H9 (cell line): ENCODE measurements around the gene RHBDD1. TPM values are rescaled to one million over a fixed set of nuclear protein-coding genes. Genes with fewer than 3 reads are reported as not detected.

ENCODE experiments used
- DNase-seq: peaks from one replicate; pipeline ENCODE4 v3.0.0-alpha.2; 2017
- H2AFZ ChIP-seq: one replicate; pipeline ENCODE4 v1.6.1; 2013; ENCODE audit warnings: mild to moderate bottlenecking, low read length, control low read depth, moderate library complexity
- H2AK5ac ChIP-seq: 2 replicates; pipeline ENCODE4 v1.6.1; 2013; ENCODE audit warnings: low read length, control low read depth, mixed read lengths; ENCODE audit not compliant: insufficient read length
- H2BK120ac ChIP-seq: one replicate; pipeline ENCODE4 v1.6.1; 2013; ENCODE audit warnings: low read depth, mild to moderate bottlenecking, low read length, control low read depth, inconsistent platforms; ENCODE audit not compliant: poor library complexity, severe bottlenecking
- H2BK12ac ChIP-seq: 2 replicates; pipeline ENCODE4 v1.6.1; 2013; ENCODE audit warnings: low read length, control low read depth, mixed read lengths, low read depth; ENCODE audit not compliant: insufficient read length
- H2BK15ac ChIP-seq: 2 replicates; pipeline ENCODE4 v1.6.1; 2013; ENCODE audit warnings: low read depth, low read length, control low read depth
- H2BK20ac ChIP-seq: one replicate; pipeline ENCODE4 v1.6.1; 2013; ENCODE audit warnings: low read depth, mild to moderate bottlenecking, low read length, control low read depth, inconsistent platforms; ENCODE audit not compliant: poor library complexity, severe bottlenecking
- H2BK5ac ChIP-seq: 2 replicates; pipeline ENCODE4 v1.6.1; 2013; ENCODE audit warnings: low read length, control low read depth, mixed read lengths; ENCODE audit not compliant: insufficient read length
- H3K14ac ChIP-seq: 2 replicates; pipeline ENCODE4 v1.6.1; 2013; ENCODE audit warnings: low read length, control low read depth; ENCODE audit not compliant: insufficient read depth
- H3K18ac ChIP-seq: 2 replicates; pipeline ENCODE4 v1.6.1; 2013; ENCODE audit warnings: low read depth, mild to moderate bottlenecking, mixed read lengths, low read length, control low read depth; ENCODE audit not compliant: insufficient read length
- H3K23ac ChIP-seq: 2 replicates; pipeline ENCODE4 v1.6.1; 2013; ENCODE audit warnings: low read length, control low read depth, mixed read lengths, low read depth; ENCODE audit not compliant: insufficient read length
- H3K23me2 ChIP-seq: 2 replicates; pipeline ENCODE4 v1.6.1; 2013; ENCODE audit warnings: low read depth, mild to moderate bottlenecking, mixed read lengths, low read length, control low read depth; ENCODE audit not compliant: insufficient read length, poor library complexity, severe bottlenecking
- H3K27ac ChIP-seq: 2 replicates; pipeline ENCODE4 v1.5.1; 2013; ENCODE audit warnings: low read length, control low read depth, mixed read lengths, low read depth; ENCODE audit not compliant: insufficient read length
- H3K27me3 ChIP-seq: 2 replicates; pipeline ENCODE4 v1.6.1; 2013; ENCODE audit warnings: low read length, control low read depth, inconsistent platforms; ENCODE audit not compliant: insufficient read depth
- H3K4ac ChIP-seq: 2 replicates; pipeline ENCODE4 v1.6.1; 2013; ENCODE audit warnings: low read depth, mild to moderate bottlenecking, control low read depth, inconsistent platforms, low read length, moderate library complexity
- H3K4me1 ChIP-seq: 2 replicates; pipeline ENCODE4 v1.6.1; 2013; ENCODE audit warnings: low read length, control low read depth, inconsistent platforms; ENCODE audit not compliant: insufficient read depth
- H3K4me2 ChIP-seq: 2 replicates; pipeline ENCODE4 v1.6.1; 2013; ENCODE audit warnings: low read length, control low read depth, mixed read lengths; ENCODE audit not compliant: insufficient read length, insufficient read depth
- H3K56ac ChIP-seq: 2 replicates; pipeline ENCODE4 v1.6.1; 2013; ENCODE audit warnings: low read depth, mild to moderate bottlenecking, mixed read lengths, low read length, control low read depth; ENCODE audit not compliant: insufficient read length
- H3K79me1 ChIP-seq: 2 replicates; pipeline ENCODE4 v1.6.1; 2013; ENCODE audit warnings: low read depth, mild to moderate bottlenecking, moderate library complexity, low read length, control low read depth, inconsistent platforms; ENCODE audit not compliant: insufficient read depth, poor library complexity, severe bottlenecking
- H3K79me2 ChIP-seq: 2 replicates; pipeline ENCODE4 v1.6.1; 2013; ENCODE audit warnings: low read length, control low read depth, inconsistent platforms; ENCODE audit not compliant: insufficient read depth
- H3K9ac ChIP-seq: 2 replicates; pipeline ENCODE4 v1.6.1; 2013; ENCODE audit warnings: low read length, control low read depth, mixed read lengths; ENCODE audit not compliant: insufficient read length; ENCODE audit errors: extremely low read depth
- H3K9me3 ChIP-seq: one replicate; pipeline ENCODE4 v1.6.1; 2013; ENCODE audit warnings: low read depth, low read length, inconsistent platforms; ENCODE audit not compliant: control insufficient read depth
- H3T11ph ChIP-seq: one replicate; pipeline ENCODE4 v1.6.1; 2013; ENCODE audit warnings: mild to moderate bottlenecking, low read length, control low read depth, inconsistent platforms
- H4K20me1 ChIP-seq: one replicate; pipeline ENCODE4 v1.6.1; 2013; ENCODE audit not compliant: control insufficient read depth, insufficient read length, insufficient read depth
- H4K5ac ChIP-seq: 2 replicates; pipeline ENCODE4 v1.6.1; 2013; ENCODE audit warnings: low read depth, mild to moderate bottlenecking, mixed read lengths, low read length, control low read depth; ENCODE audit not compliant: insufficient read length
- H4K8ac ChIP-seq: replicated peaks from 2 replicates; pipeline ENCODE4 v1.6.1; 2013; ENCODE audit warnings: low read length, control low read depth, mixed read lengths, low read depth; ENCODE audit not compliant: insufficient read length
- H4K91ac ChIP-seq: 2 replicates; pipeline ENCODE4 v1.6.1; 2013; ENCODE audit warnings: low read depth, mild to moderate bottlenecking, moderate library complexity, mixed read lengths, low read length, control low read depth; ENCODE audit not compliant: insufficient read length
- H3K27ac Mint-ChIP-seq, 3 experiments: 2 replicates in 2 of 3; 3 replicates in 1 of 3; pipeline ENCODE4 v1.8.0; 2020 to 2021; ENCODE audit warnings: mixed read lengths in 3 of 3, mild to moderate bottlenecking in 1 of 3, moderate library complexity in 1 of 3
- H3K27me3 Mint-ChIP-seq: 2 replicates; pipeline ENCODE4 v1.8.0; 2021; ENCODE audit warnings: low read depth, mild to moderate bottlenecking, moderate library complexity, mixed read lengths
- H3K36me3 Mint-ChIP-seq, 3 experiments: 2 replicates in 2 of 3; 3 replicates in 1 of 3; pipeline ENCODE4 v1.8.0; 2020 to 2021; ENCODE audit warnings: low read depth in 3 of 3, mixed read lengths in 3 of 3; ENCODE audit not compliant: insufficient read depth in 1 of 3
- H3K4me1 Mint-ChIP-seq, 2 experiments: 2 replicates each; pipeline ENCODE4 v1.8.0; 2020; ENCODE audit warnings: mixed read lengths in 2 of 2
- H3K4me3 Mint-ChIP-seq, 2 experiments: 2 replicates in 1 of 2; 3 replicates in 1 of 2; pipeline ENCODE4 v1.8.0; 2020 to 2021; ENCODE audit warnings: mild to moderate bottlenecking in 2 of 2, mixed read lengths in 2 of 2, moderate library complexity in 1 of 2
- H3K9me3 Mint-ChIP-seq, 2 experiments: 2 replicates in 1 of 2; 3 replicates in 1 of 2; pipeline ENCODE4 v1.8.0; 2020; ENCODE audit warnings: mild to moderate bottlenecking in 2 of 2, mixed read lengths in 2 of 2, moderate library complexity in 1 of 2
- CTCF ChIP-seq: fragments of 200-600 bp; sonication (generic); conservative IDR thresholded peaks from 3 replicates; pipeline ENCODE4 v1.8.0; 2021; ENCODE audit warnings: antibody characterized with exemption, mild to moderate bottlenecking
- WGBS: extraction: QIAGEN DNeasy Blood & Tissue Kit; methylation state at CpG from one replicate; pipeline ENCODE4 v1.1.7; 2013; ENCODE audit warnings: missing lambda C conversion rate, low lambda C conversion rate, mixed read lengths; ENCODE audit not compliant: insufficient read length; ENCODE audit errors: extremely low coverage; 5-methylcytosine and 5-hydroxymethylcytosine counted together
- total RNA-seq: library from RNA; stranded (reverse); gene quantifications from 2 replicates; pipeline ENCODE4 v1.2.1, GENCODE V29; 2021

Gene RHBDD1
- total RNA-seq, 1 experiment from 2014 or later = 24.9 TPM

GRCh38 chr2:226999661-227000060 is 163.8 kb downstream of the RHBDD1 start:
- H3K27ac ChIP-seq = no peak overlapping the region
- no peak overlapping the region for H2BK5ac ChIP-seq
- no peak overlapping the region for H3T11ph ChIP-seq
- H3K9ac ChIP-seq = no peak overlapping the region
- no peak overlapping the region for H4K5ac ChIP-seq
- H3K4ac ChIP-seq = no peak overlapping the region
- H2AFZ ChIP-seq = no peak overlapping the region
- no peak overlapping the region for H3K27ac Mint-ChIP-seq
- DNase-seq = no peak
- H3K56ac ChIP-seq = no peak overlapping the region
- no peaks in the 10 kb centered on the region for H4K20me1 ChIP-seq
- no peaks in the 10 kb centered on the region for H3K79me2 ChIP-seq
- no peaks in the 10 kb centered on the region for H3K79me1 ChIP-seq
- no peaks in the 10 kb centered on the region for H3K9me3 ChIP-seq
- H2BK12ac ChIP-seq = no peak overlapping the region
- H3K18ac ChIP-seq = no peak overlapping the region
- no peak overlapping the region for H2BK20ac ChIP-seq
- WGBS = no CpG with 5 or more reads among the region's 2 CpGs
- no peaks in the 10 kb centered on the region; the same call in 1 of the 2 replicates for H3K4me1 ChIP-seq
- H4K8ac ChIP-seq = no peak overlapping the region
- peaks cover 12 to 30% (median 17%) of the 10 kb centered on the region in 3 experiments; a peak in 6 of 7 replicates for H3K36me3 Mint-ChIP-seq
- H4K91ac ChIP-seq = no peak overlapping the region
- H3K27me3 ChIP-seq = no peaks in the 10 kb centered on the region
- H3K27me3 Mint-ChIP-seq = no peaks in the 10 kb centered on the region
- H3K4me3 Mint-ChIP-seq = no peak overlapping the region
- no peak overlapping the region for H2BK15ac ChIP-seq
- no peak overlapping the region for H3K4me2 ChIP-seq
- H3K9me3 Mint-ChIP-seq = peaks cover 5 to 7% of the 10 kb centered on the region in 2 experiments; a peak in 4 of 5 replicates
- no peak overlapping the region for H2AK5ac ChIP-seq
- H3K23ac ChIP-seq = no peak overlapping the region
- no peak overlapping the region for H3K14ac ChIP-seq
- no peaks in the 10 kb centered on the region for H3K23me2 ChIP-seq
- H2BK120ac ChIP-seq = no peak overlapping the region
- H3K4me1 Mint-ChIP-seq = no peaks in the 10 kb centered on the region; a peak in 1 of 4 replicates
- TF ChIP-seq CTCF = no peak
